Breast epithelium (tissue), 4 donors: ENCODE results near the gene PPP1R26. TPM values are rescaled to one million over a fixed set of nuclear protein-coding genes. Genes with fewer than 3 reads are reported as not detected.
"Not testable (repeated sequence)": the region's sequence is repeated elsewhere in the genome, so short reads cannot be mapped to it uniquely, and the experiment has no call there.

Experiments
- DNase-seq, 2 donors: peaks; one replicate each; pipeline ENCODE4 v3.0.0-alpha.2; 2019; ENCODE audit warnings: low spot score in 2 of 2
- H3K27ac ChIP-seq, 2 donors: fragments of 200-600 bp; sonication (generic) in 1 of 2; one replicate each; pipeline ENCODE4 v1.5.1; 2016 to 2019; ENCODE audit warnings: mild to moderate bottlenecking in 1 of 2
- H3K27me3 ChIP-seq, 2 donors: fragments of 200-600 bp; sonication (generic) in 1 of 2; one replicate each; pipeline versions ENCODE4 v1.5.1 to v1.6.0; 2017 to 2019; ENCODE audit warnings: control low read depth in 1 of 2, mild to moderate bottlenecking in 1 of 2
- H3K36me3 ChIP-seq: fragments of 200-600 bp; one replicate; pipeline ENCODE4 v1.5.1; 2019
- H3K4me1 ChIP-seq, 2 donors: fragments of 200-600 bp; sonication (generic); one replicate each; pipeline ENCODE4 v1.5.1; 2016 to 2019; ENCODE audit warnings: control low read depth in 1 of 2
- H3K4me3 ChIP-seq, 3 donors: fragments of 200-600 bp; sonication (generic); 1 replicate in 2 of 3; 2 replicates in 1 of 3; pipeline ENCODE4 v1.5.1; 2016 to 2019; ENCODE audit warnings: mild to moderate bottlenecking in 3 of 3, moderate library complexity in 2 of 3
- H3K9me3 ChIP-seq, 2 donors: fragments of 200-600 bp; sonication (generic) in 1 of 2; one replicate each; pipeline ENCODE4 v1.5.1; 2016 to 2019; ENCODE audit warnings: control low read depth in 1 of 2
- POLR2A ChIP-seq: fragments of 450-650 bp; IDR thresholded peaks from one replicate; pipeline ENCODE4 v1.6.1; 2016; ENCODE audit warnings: antibody characterized with exemption, mild to moderate bottlenecking, moderate library complexity
- POLR2AphosphoS5 ChIP-seq, 3 donors: sonication (generic); formaldehyde crosslinking; IDR thresholded peaks; one replicate each; pipeline ENCODE4 v1.6.1; 2017; ENCODE audit warnings: antibody characterized with exemption in 3 of 3
- intact Hi-C: fragments of 100-400 bp; cut with DNase I; formaldehyde crosslinking; loops from one replicate; pipeline ENCODE4 v1.15.1; 2023; ENCODE audit warnings: low total_unique reads
- total RNA-seq, 3 donors: library from RNA; depleted of rRNA; stranded (reverse); fragments of >200 nt; gene quantifications; one replicate each; pipeline ENCODE4 v1.1.0, GENCODE V29; 2016
- TF ChIP-seq, protein P1 (sequence below), 3 donors: fragments of 450-650 bp; IDR thresholded peaks; one replicate each; pipeline ENCODE4 v1.5.1; 2016 to 2017; ENCODE audit warnings: antibody characterized with exemption in 3 of 3, mild to moderate bottlenecking in 3 of 3, moderate library complexity in 3 of 3

Gene PPP1R26
- total RNA-seq, 3 donors from 2014 or later: 13.9 to 18.1 (median 15.1) TPM

DNA sequence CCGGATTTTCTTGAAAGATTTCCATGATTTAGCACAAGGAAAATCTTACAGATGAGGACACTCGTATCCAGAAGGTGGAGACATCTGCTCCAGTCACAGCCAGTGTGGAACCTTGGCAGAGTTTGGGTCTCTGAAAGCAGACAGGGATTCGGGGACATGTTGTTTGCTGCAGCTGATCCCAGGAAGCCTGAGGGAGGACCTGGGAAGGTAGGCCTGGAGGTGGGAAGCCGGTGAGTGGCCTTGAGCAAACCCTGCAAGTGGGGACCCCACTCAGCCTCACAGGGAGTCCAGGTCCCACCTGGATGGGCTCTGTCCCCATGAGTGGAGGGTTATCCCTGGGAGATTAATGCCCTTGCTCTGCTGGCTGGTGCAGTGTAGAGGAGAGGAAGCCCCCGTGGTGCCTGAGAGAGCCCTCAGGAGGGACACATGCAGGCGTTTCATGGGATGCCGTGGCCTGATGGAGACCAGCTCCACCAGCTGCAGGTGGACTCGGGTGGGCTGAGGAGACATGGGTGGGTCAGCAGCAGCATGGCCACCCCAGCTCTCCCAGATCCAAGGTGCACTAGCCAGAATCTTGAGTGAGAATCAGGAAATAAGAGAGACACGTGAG lies 28.7 kb downstream of the PPP1R26 start:
- Histone ChIP-seq H3K4me1 (no peaks in the 10 kb centered on the region), H3K36me3 (no peaks in the 10 kb centered on the region), H3K4me3 (no peak overlapping the region), H3K9me3 (peaks cover 8% of the 10 kb centered on the region in 2 donors), H3K27me3 (no peaks in the 10 kb centered on the region), H3K27ac (no peak overlapping the region)
- DNase-seq: peak in 1 of 2 donors; percentile 12
- intact Hi-C loops: no loop called here
- TF ChIP-seq POLR2AphosphoS5 (IDR thresholded peaks at IDR 0.05): no peak
- TF ChIP-seq POLR2A: no peak
- TF ChIP-seq, protein P1, sequence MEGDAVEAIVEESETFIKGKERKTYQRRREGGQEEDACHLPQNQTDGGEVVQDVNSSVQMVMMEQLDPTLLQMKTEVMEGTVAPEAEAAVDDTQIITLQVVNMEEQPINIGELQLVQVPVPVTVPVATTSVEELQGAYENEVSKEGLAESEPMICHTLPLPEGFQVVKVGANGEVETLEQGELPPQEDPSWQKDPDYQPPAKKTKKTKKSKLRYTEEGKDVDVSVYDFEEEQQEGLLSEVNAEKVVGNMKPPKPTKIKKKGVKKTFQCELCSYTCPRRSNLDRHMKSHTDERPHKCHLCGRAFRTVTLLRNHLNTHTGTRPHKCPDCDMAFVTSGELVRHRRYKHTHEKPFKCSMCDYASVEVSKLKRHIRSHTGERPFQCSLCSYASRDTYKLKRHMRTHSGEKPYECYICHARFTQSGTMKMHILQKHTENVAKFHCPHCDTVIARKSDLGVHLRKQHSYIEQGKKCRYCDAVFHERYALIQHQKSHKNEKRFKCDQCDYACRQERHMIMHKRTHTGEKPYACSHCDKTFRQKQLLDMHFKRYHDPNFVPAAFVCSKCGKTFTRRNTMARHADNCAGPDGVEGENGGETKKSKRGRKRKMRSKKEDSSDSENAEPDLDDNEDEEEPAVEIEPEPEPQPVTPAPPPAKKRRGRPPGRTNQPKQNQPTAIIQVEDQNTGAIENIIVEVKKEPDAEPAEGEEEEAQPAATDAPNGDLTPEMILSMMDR (IDR thresholded peaks at IDR 0.05): no peak

DNA sequence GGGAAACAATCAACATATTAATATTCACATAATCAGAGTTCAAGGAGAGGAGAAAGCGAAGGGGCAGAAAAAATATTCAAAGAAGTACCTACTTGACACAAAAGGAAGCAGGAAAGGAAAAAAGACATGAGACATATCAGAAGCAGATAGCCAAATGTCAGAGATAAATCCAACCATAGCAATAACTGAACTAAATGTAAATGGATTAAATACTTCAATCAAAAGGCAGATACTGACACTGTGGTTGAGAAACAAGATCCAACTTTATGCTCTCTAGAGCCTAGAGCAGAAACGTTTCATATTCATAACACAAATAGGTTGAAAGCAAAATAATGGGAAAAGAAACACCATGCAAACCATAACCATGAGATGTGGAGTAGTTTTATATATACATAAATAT lies 29.9 kb downstream of the PPP1R26 start:
- Histone ChIP-seq H3K27ac (no peak overlapping the region), H3K4me1 (no peaks in the 10 kb centered on the region), H3K9me3 (peaks cover 8% of the 10 kb centered on the region in 2 donors), H3K36me3 (no peaks in the 10 kb centered on the region), H3K27me3 (peaks cover 0 to under 1% of the 10 kb centered on the region in 2 donors), H3K4me3 (no peak overlapping the region)
- TF ChIP-seq POLR2AphosphoS5 (IDR thresholded peaks at IDR 0.05): no peak
- TF ChIP-seq, protein P1 (IDR thresholded peaks at IDR 0.05): no peak
- TF ChIP-seq POLR2A: no peak
- intact Hi-C loops: no loop called here
- DNase-seq: no peak

DNA sequence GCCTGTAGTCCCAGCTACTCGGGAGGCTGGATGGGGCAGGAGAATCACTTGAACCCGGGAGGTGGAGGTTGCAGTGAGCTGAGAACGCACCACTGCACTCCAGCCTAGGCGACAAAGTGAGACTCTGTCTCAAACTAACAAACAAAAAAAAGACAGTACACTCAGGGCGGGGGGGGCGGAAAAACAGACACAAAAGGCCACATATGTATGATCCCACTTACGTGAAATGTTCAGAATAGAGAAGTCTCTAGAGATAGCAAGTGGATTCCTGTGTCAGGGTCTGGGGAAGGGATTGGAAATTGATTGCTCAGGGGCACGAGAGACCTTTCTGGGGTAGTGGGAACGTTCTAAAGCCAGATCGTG lies 32.6 kb downstream of the PPP1R26 start:
- TF ChIP-seq POLR2A (no peak), POLR2AphosphoS5 (IDR thresholded peaks at IDR 0.05) (no peak)
- no peak overlapping the region for H3K27ac ChIP-seq
- no peaks in the 10 kb centered on the region for H3K4me1 ChIP-seq
- no peak overlapping the region for H3K4me3 ChIP-seq
- peaks cover 8% of the 10 kb centered on the region in 2 donors for H3K9me3 ChIP-seq
- no peak for DNase-seq
- no peaks in the 10 kb centered on the region for H3K36me3 ChIP-seq
- intact Hi-C loops: no loop called here
- H3K27me3 ChIP-seq: peaks cover 0 to 8% of the 10 kb centered on the region in 2 donors

DNA sequence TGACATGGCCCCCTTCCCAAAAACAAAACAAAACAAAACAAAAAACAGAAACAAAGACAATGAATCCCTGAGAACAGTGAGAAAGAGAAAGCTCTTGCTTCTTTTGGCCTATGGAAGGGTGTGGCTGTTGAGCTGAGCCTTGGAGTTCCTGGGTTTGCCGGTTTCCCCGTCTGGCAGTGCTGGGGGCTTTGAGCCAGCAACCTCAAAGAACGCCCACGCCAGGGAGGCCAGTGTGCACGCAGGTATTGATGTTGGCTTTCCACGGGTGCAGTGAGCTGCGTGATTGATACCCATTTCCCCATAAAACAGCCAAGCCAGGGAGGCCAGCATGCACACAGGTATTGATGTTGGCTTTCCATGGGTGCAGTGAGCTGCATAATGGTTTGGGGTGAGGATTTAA lies 33.3 kb downstream of the PPP1R26 start:
- intact Hi-C loops: no loop called here
- DNase-seq: no peak
- Histone ChIP-seq H3K4me3 (no peak overlapping the region), H3K36me3 (no peaks in the 10 kb centered on the region), H3K9me3 (peaks cover 8% of the 10 kb centered on the region in 2 donors), H3K27me3 (peaks cover 0 to 8% of the 10 kb centered on the region in 2 donors), H3K27ac (no peak overlapping the region), H3K4me1 (no peaks in the 10 kb centered on the region)
- TF ChIP-seq POLR2A (no peak), POLR2AphosphoS5 (IDR thresholded peaks at IDR 0.05) (no peak)
- TF ChIP-seq, protein P1 (IDR thresholded peaks at IDR 0.05): no peak

DNA sequence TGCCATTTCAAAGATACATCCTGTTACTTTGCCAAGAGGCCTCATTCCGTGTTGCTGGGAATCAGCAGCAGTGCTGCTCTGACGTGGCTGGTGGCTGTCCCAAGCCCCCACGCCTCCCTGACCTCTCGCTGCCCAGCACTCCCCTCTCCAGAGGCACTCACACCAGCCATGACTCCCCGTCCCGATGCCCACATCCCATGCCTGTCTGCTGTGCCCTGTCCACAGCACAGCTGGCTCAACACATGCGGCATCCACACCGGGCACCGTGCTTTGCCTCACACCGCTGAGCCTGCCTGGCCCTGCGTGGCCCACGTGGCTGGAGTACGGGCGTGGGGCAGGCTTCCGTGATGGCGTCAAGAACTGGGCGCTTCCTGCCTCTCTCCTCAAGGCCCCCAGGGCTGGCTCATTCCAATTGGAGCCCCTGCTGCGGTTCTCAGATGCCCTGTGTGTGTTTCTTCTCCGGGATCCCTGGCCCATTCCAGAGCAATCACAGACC lies 33.8 kb downstream of the PPP1R26 start:
- Histone ChIP-seq H3K9me3 (peaks cover 5 to 8% of the 10 kb centered on the region in 2 donors), H3K27ac (no peak overlapping the region), H3K36me3 (no peaks in the 10 kb centered on the region), H3K4me1 (no peaks in the 10 kb centered on the region), H3K4me3 (no peak overlapping the region), H3K27me3 (peaks cover 0 to 8% of the 10 kb centered on the region in 2 donors)
- DNase-seq: no peak
- TF ChIP-seq, protein P1 (IDR thresholded peaks at IDR 0.05): no peak
- no peak for TF ChIP-seq POLR2A
- no peak for TF ChIP-seq POLR2AphosphoS5 (IDR thresholded peaks at IDR 0.05)
- intact Hi-C loops: no loop called here

DNA sequence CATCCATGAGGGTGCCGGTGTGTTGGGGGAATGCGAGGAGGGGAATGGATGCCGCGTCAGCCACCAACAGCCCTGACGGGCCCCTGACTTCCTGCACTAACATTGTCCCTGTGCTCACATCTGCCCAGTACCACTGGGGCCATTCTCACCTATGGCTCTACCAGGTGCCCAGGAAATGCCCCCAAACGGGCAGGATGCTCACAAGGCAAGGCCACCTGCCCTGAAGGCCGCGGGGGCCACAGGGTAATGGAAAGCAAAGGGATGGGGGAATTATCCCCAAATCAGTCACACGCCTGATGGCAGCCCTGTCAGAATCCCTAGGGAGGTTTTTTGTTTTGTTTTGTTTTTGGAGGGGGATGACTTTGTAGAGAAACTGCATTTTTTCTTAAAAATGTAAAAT lies 34.3 kb downstream of the PPP1R26 start:
- H3K9me3 ChIP-seq, H3K36me3 ChIP-seq, DNase-seq, intact Hi-C loops, H3K27me3 ChIP-seq, H3K4me3 ChIP-seq, H3K4me1 ChIP-seq, H3K27ac ChIP-seq: not testable (repeated sequence)
